C4-2B (cell line): ENCODE measurements around the gene CRYBB3.
"Not testable (repeated sequence)": the region's sequence is repeated elsewhere in the genome, so short reads cannot be mapped to it uniquely, and the experiment has no call there.

Source experiments
- CTCF ChIP-seq: fragments of 450-650 bp; conservative IDR thresholded peaks from 2 replicates; pipeline ENCODE4 v1.5.1; 2017; ENCODE audit warnings: mild to moderate bottlenecking
- ZFX ChIP-seq: fragments of 450-650 bp; IDR thresholded peaks from 2 replicates; pipeline ENCODE4 v1.6.1; 2017

DNA sequence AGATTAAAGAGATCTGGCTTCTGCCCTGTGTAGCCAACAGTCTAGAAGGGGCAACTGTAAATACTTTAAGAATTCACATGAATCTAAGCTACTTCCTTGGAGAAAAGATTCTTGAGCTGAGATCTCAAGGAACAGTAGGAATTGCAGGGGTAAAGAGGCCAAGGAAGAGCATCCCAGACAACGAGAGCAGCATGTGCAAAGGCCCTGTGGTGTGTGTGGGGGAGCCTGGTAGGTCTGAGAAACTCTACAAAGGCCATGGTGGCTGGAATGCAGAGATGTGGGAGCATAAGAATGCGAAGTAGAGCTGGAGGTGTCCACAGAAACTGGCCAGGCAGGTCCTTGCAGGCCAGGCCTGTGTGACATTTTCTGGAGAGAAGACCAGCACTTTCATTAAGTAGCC is 31.1 kb downstream of the CRYBB3 start:
- TF ChIP-seq CTCF, ZFX: not testable (repeated sequence)
